Dedifferentiated amniotic fluid mesenchymal stem cell (primary cell): ENCODE data around the gene VIPR2.
"Not testable (repeated sequence)": the region's sequence is repeated elsewhere in the genome, so short reads cannot be mapped to it uniquely, and the experiment has no call there.

Source experiments
- DNase-seq: peaks from one replicate; pipeline ENCODE4 v3.0.0-alpha.2; 2016; ENCODE audit errors: extremely low spot score

Gene VIPR2

GRCh38 chr7:159010411-159010810, 134.3 kb downstream of the VIPR2 start:
- DNase-seq = no peak

- DNase-seq = no peak
Measured at GRCh38 chr7:159009951-159010350, 134.7 kb downstream of the VIPR2 start.

- DNase-seq = no peak
Measured at GRCh38 chr7:159008417-159008816, 136.2 kb downstream of the VIPR2 start.

GRCh38 chr7:159007996-159008389, 136.7 kb downstream of the VIPR2 start:
- DNase-seq = no peak

GRCh38 chr7:159007364-159007995, 137.2 kb downstream of the VIPR2 start:
- DNase-seq = no peak

- DNase-seq = no peak
Measured at GRCh38 chr7:159006610-159007130, 138.0 kb downstream of the VIPR2 start.

- not testable (repeated sequence) for DNase-seq
Measured at GRCh38 chr7:159006022-159006609, 138.6 kb downstream of the VIPR2 start.

- no peak for DNase-seq
Measured at GRCh38 chr7:159005618-159006017, 139.0 kb downstream of the VIPR2 start.

GRCh38 chr7:159004411-159004810, 140.3 kb downstream of the VIPR2 start:
- DNase-seq = no peak

GRCh38 chr7:159001811-159002210, 142.9 kb downstream of the VIPR2 start:
- DNase-seq = no peak

- no peak for DNase-seq
Measured at GRCh38 chr7:159000859-159001435, 143.7 kb downstream of the VIPR2 start.

GRCh38 chr7:159000070-159000469, 144.6 kb downstream of the VIPR2 start:
- no peak for DNase-seq

GRCh38 chr7:158999496-158999895, 145.2 kb downstream of the VIPR2 start:
- no peak for DNase-seq

- DNase-seq = not testable (repeated sequence)
Measured at GRCh38 chr7:158998261-158998660, 146.4 kb downstream of the VIPR2 start.

GRCh38 chr7:158997471-158997870, 147.2 kb downstream of the VIPR2 start:
- no peak for DNase-seq

GRCh38 chr7:158997110-158997453, 147.6 kb downstream of the VIPR2 start:
- no peak for DNase-seq

GRCh38 chr7:158996214-158997109, 148.2 kb downstream of the VIPR2 start:
- no peak for DNase-seq

GRCh38 chr7:158995514-158995913, 149.2 kb downstream of the VIPR2 start:
- DNase-seq = no peak

GRCh38 chr7:158994687-158995086, 150.0 kb downstream of the VIPR2 start:
- no peak for DNase-seq

- DNase-seq = no peak
Measured at GRCh38 chr7:158993591-158993990, 151.1 kb downstream of the VIPR2 start.

GRCh38 chr7:158992759-158993158, 151.9 kb downstream of the VIPR2 start:
- no peak for DNase-seq
